SH-SY5Y (cell line): ENCODE results near the gene SPTY2D1.

Experiments
- GATA2 ChIP-seq: IDR thresholded peaks from 2 replicates; pipeline ENCODE4 v1.6.1; 2011; ENCODE audit warnings: mild to moderate bottlenecking, low read depth, low read length
- GATA3 ChIP-seq: IDR thresholded peaks from 2 replicates; pipeline ENCODE4 v1.6.1; 2011; ENCODE audit warnings: low read depth, mild to moderate bottlenecking, low read length, moderate library complexity

- no peak for TF ChIP-seq GATA2
- TF ChIP-seq GATA3: no peak
Measured at GRCh38 chr11:18641677-18642076, 7.5 kb upstream of the SPTY2D1 start.
